SHP77 treated with DMSO at 0.1 percent for 48 hours (cell line): ENCODE measurements around the gene CEP97.
"Not testable (repeated sequence)": the region's sequence is repeated elsewhere in the genome, so short reads cannot be mapped to it uniquely, and the experiment has no call there.

Experiments
- DNase-seq: peaks from one replicate; lab custom pipeline; 2025; lab: John Stamatoyannopoulos, UW

The CEP97 gene, protein sequence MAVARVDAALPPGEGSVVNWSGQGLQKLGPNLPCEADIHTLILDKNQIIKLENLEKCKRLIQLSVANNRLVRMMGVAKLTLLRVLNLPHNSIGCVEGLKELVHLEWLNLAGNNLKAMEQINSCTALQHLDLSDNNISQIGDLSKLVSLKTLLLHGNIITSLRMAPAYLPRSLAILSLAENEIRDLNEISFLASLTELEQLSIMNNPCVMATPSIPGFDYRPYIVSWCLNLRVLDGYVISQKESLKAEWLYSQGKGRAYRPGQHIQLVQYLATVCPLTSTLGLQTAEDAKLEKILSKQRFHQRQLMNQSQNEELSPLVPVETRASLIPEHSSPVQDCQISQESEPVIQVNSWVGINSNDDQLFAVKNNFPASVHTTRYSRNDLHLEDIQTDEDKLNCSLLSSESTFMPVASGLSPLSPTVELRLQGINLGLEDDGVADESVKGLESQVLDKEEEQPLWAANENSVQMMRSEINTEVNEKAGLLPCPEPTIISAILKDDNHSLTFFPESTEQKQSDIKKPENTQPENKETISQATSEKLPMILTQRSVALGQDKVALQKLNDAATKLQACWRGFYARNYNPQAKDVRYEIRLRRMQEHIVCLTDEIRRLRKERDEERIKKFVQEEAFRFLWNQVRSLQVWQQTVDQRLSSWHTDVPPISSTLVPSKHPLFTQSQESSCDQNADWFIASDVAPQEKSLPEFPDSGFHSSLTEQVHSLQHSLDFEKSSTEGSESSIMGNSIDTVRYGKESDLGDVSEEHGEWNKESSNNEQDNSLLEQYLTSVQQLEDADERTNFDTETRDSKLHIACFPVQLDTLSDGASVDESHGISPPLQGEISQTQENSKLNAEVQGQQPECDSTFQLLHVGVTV

DNA sequence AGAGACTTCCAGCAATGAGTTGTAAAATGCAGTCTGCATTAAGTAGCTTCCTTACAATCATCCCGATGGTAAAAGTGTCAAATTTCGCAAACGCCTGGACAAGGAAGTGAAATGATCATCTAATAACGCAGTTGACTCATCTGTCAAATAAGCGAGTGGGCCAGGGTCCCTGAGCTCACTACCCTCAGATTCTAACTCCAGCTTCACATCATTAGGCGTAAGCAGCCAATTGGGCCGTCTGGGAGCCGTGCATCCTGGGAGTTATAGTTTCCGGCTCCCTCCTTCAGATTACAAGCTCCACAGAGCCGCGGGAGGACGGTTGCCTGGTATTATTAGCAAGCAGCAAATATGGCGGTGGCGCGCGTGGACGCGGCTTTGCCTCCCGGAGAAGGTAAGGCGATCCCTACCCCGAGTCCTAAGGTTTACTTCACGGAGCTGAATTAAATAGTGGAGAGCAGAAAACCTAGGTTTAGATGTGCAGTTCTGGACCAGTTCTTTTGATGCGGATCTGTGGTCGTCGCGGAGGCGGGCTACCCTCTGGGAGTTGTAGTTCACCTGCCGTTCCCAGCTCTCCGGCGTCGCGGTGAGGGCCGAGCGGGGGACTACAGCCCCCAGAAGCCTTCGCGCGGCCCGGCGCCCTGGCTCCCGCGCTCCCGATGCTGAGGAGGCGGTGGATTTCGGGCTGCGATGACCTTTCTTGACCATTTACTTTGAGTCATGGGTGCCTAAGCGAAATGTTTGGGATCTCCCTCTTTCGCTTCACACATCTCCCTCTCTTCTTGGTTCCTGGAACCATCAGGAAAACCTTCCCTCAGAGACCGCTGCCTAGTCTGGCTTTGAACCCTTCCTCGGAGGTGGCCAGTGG, at the start of gene CEP97:
Gene CEP97 (plus strand): TSS at position 286 of the 865 bp plus-strand sequence. CDS start 63 bp downstream, at position 349.
- peak; percentile 96 for DNase-seq

DNA sequence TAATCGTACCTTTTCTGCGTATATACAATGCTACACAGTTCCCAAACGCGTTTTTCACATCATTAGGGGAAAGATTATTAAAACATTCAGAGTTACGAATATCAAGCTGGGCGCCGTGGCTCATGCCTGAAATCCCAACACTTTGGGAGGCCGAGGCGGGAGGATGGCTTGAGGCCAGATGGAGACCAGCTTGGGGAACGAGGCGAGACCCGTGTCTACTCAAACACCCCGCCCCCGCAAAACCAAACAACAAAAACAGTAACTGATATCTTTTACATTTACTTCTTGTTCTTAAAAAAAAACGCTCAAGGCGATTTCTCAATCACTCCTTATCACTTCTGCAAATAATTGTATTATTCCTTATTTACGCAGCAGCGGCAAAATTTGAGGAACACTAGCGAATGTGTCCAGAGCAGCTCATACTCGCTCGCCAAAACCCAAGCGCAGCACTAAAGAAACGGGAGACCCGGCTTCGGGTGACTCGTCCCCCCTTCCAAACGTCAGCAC, 48.7 kb upstream of the CEP97 start:
- no peak for DNase-seq

DNA sequence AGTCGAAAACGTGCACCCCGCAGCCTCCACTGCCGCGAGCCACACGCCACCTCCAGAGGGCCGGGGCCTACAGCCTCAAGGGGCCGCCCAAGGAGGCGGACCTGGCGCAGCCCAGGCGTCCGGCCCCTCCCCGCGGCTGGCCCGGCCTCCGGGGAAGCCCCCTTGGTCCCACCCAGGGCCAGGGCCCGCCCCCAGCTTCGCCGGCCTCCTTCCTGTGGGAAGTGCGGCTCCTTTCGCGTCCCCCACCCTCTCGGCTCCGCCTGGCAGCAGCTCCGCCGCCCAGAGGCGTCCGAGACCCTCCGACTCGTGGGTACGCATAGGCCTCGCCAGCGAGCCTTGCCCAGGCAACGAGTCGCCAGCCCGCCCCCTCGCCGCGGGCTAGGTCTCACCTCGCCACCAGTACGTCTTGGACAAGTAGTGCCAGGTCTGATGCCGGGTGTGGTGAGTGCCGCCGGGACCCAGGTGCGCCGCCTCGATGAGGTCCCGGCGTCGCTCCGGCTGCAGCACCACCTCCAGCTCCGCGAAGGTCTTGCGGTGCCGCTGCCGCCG, 48.1 kb upstream of the CEP97 start:
- no peak for DNase-seq

DNA sequence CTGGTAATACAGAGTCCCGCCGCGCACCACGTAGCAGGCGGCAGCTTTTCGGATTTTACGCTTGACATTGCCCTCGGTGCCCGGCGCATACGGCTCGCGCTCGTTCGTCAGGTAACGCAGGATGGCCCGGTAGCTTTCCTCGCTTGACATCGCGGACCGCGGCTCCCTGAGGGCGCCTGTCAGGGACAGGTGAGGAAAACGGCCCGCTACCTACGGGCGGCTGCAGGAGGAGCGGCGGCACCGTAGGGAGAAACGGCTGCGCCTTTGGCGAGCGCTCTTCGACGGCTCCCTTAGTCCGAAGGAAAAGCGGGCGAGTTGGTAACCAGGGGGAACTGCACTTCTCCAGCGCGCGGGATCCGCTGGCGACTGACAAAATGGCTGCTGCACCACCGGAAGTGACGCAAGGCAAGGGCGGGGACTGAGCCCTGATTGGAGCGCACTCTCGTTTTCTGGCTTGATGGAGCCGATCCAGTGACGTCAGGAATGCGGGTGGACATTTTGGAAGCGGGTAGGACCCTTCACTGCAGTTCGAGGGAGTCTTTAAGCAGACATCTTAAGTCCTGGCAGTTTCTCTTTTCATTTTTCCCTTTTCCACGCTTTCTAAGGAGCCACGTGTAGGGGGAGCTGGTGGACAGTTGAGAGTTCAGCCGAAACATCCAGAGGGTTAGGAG, 47.5 kb upstream of the CEP97 start, which contains the start of gene ZBTB11:
Gene ZBTB11 (minus strand): TSS at position 368 of the 671 bp plus-strand sequence. CDS start 218 bp downstream, at position 150.
- no peak for DNase-seq

DNA sequence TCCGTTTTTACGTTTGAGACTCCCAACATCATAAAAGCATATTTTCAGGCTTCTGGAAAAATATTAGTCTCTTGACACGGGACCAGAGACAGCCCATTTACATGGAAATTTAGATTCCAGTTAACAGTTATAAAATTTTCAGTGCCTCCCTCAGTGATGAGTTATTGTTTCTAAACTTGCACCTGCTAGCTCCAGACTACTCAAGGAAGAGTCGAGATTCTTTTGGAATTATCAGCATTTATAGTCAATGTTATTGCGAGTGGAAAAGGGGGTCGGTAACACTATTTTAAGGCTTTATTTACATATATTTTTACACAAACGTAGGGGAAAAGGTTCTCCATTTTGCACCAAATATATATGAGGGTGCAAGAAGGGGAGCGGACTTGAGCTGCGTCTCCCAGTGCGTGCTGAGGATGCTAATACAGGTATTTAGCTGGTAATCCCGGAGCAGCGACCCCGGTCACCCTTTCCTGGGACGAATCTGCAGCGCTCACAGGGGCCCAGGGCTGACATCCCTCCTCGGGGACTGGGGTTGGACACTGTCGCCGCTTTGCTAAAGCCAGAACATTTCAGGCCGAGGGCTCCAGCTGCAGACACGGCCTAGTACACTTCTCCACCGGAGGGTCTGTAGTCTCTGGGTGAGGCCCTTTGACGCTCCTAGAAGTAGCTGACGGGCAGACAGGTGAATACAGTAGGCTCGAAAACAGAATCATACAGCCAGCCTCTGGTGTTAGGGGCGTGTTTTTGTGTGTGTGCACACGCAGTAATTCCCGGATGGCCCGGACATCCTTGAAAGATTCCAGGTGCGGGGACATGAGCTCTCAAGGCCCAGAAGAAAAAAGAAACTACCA, 46.8 kb upstream of the CEP97 start:
- no peak for DNase-seq

DNA sequence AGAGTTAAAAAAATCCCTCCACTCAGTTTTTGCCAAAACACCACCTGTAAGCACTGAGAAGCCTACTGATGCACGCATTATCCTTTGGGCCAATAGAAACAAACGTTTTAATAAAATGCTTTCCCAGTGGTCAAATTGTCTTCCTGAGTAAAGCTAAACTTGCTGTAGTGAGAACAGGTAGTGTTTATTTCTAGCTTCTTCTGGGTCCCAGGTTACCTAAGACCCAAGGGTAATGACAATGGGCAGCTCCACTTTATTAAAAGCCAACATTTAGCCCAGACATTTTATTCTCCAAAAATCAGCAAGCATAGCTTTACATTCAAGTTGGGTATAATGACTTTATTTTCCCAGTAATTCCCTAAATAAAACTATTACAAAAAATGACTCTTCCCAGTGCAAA, 45.6 kb upstream of the CEP97 start:
- DNase-seq = not testable (repeated sequence)

DNA sequence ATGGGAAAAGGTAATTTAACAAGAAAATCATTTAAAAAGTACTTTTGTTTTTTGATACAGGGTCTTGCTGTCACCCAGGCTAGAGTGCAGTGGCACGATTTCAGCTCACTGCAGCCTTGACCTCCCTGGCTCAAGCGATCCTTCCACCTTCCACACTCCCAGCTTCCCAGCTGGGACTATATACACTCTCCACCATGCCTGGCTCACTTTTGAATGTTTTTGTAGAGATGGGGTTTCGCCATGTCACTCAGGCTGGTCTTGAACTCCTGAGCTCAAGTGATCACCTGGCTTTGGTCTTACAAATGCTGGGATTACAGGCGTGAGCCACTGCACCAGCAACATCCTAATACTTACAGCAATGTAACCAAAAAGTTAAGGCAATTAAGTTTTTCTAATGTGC, 43.9 kb upstream of the CEP97 start:
- DNase-seq = no peak

DNA sequence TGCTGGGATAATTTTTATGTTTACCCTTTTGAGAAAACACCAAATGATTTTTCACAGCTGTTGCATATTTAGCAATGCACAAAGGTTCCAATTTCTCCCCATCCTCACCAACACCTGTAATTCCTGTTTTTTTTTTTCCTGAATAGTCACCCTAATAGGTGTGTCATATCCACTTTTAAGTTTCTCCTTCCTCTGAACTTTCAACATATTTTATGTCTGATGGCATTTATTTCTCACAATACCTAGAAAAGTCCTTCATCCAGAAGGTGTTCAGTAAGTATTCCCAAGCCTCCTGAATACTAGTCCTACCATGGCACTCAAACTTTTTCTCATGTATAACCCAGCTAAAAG, 39.4 kb upstream of the CEP97 start:
- DNase-seq = no peak

DNA sequence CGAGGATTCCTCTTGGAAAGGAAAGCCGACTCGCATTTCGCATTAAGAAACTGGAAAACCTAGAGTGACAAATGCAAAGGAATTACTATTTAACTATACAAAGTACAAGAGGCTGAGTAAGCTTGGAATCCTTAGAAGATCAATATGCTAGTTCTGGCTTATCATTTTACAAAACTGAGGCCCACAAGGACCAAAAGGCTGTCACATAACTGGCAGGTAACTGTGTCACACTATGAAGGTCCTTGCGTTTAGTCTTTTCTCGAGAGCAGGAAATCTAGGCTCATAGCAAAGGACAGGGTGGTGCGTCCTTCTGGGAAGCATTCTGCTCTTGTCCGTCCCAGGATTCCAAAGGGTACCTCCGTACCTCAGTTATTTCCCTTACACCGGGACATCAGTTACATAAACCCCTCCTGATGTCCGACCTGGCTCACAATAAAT, 38.5 kb upstream of the CEP97 start:
- DNase-seq = no peak

DNA sequence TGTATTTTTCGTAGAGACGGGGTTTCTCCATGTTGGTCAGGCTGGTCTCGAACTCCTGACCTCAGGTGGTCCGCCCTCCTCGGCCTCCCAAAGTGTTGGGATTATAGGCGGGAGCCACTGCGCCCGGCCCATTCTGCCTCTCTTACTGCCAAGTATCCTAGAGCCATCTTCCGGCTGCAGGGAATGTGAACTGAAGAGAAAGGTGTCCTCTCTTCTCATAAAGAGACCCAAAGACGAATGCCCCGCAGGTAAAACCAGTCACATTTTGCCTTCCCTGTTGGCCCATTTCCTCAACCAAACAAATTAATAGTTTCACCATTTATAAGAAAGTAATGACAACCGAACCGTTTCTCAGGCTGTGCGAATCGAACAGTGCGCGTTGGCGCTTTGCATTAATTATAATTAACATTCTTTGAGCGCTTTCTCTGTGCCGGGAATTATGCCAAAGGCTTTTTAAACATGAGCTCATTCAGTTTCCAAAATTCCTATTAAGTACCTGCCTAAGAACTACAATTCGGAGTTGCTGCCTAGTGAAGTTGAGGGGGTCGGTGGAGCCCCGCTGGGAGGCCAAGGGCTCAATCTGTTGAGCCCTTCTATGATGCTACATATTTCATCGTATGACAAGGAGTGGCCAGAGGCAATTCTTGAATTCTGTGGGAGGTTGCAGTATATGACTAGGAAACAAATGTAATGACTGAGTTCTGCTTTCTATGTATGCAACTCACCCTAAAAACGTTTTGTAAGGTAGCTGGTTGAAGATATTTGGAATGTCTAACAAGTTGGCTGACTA, 37.1 kb upstream of the CEP97 start:
- no peak for DNase-seq

DNA sequence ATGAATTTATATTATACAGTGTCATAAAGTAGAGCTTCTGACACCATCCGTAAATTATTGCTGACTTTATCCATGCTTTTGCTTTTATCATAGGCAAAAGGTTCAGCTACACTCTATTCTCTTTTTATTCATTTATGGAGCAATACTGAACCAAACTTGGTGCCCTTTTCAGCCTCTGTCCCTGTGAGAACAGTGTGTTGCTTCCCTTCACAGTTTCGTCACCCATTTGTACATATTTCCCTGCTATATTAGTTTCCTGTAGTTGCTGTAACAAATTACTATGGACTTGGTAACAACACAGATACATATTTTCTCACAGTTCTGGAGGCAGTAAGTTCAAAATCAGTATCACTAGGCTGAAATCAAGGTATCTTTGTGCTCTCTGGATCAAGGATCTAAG, 35.1 kb upstream of the CEP97 start:
- DNase-seq = no peak

DNA sequence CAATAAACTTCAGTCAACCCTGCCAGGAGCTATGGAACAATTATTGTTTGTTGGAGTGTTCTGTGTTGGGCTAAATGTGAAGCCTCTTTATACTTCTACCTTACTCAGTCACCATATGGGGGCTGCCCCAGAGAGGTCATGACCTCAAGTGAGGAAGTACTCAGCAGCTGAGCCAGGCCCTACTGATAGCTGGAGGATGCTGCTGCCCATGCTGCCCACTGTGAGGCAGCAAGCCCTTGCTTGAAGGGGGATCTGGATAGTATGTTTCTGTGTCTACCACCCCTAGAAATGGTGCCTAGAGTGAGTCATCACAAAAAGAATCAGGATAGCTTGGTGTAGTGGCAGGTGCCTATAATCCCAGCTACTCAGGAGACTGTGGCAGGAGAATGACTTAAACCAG, 33.4 kb upstream of the CEP97 start:
- DNase-seq = no peak

DNA sequence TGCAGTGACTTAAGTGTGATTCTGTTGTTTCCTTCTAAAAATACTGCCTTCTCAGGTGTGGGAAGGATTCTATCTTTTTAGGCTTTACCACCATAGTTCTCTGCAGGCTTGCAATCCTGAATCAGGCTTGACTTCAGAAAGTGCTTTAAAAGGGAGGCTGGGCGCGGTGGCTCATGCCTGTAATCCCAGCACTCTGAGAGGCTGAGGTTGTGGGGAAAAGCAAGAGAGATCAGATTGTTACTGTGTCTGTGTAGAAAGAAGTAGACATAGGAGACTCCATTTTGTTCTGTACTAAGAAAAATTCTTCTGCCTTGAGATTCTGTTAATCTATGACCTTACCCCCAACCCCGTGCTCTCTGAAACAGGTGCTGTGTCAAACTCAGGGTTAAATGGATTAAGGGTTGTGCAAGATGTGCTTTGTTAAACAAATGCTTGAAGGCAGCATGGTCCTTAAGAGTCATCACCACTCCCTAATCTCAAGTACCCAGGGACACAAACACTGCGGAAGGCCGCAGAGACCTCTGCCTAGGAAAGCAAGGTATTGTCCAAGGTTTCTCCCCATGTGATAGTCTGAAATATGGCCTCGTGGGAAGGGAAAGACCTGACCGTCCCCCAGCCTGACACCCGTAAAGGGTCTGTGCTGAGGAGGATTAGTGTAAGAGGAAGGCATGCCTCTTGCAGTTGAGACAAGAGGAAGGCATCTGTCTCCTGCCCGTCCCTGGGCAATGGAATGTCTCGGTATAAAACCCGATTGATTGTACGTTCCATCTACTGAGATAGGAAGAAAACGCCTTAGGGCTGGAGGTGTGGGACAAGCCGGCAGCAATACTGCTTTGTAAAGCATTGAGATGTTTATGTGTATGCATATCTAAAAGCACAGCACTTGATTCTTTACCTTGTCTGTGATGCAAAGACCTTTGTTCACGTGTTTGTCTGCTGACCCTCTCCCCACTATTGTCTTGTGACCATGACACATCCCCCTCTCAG, 32.4 kb upstream of the CEP97 start:
- not testable (repeated sequence) for DNase-seq

DNA sequence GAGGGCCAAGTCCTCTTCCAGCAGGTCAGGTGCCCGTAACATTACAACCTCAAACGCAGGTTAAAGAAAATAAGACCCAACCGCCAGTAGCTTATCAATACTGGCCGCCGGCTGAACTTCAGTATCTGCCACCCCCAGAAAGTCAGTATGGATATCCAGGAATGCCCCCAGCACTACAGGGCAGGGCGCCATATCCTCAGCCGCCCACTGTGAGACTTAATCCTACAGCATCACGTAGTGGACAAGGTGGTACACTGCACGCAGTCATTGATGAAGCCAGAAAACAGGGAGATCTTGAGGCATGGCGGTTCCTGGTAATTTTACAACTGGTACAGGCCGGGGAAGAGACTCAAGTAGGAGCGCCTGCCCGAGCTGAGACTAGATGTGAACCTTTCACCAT, 30.9 kb upstream of the CEP97 start:
- DNase-seq = not testable (repeated sequence)

DNA sequence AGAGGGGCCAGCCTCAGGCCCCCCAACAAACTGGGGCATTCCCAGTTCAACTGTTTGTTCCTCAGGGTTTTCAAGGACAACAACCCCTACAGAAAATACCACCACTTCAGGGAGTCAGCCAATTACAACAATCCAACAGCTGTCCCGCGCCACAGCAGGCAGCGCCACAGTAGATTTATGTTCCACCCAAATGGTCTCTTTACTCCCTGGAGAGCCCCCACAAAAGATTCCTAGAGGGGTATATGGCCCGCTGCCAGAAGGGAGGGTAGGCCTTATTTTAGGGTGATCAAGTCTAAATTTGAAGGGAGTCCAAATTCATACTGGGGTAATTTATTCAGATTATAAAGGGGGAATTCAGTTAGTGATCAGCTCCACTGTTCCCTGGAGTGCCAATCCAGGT, 29.6 kb upstream of the CEP97 start:
- not testable (repeated sequence) for DNase-seq

DNA sequence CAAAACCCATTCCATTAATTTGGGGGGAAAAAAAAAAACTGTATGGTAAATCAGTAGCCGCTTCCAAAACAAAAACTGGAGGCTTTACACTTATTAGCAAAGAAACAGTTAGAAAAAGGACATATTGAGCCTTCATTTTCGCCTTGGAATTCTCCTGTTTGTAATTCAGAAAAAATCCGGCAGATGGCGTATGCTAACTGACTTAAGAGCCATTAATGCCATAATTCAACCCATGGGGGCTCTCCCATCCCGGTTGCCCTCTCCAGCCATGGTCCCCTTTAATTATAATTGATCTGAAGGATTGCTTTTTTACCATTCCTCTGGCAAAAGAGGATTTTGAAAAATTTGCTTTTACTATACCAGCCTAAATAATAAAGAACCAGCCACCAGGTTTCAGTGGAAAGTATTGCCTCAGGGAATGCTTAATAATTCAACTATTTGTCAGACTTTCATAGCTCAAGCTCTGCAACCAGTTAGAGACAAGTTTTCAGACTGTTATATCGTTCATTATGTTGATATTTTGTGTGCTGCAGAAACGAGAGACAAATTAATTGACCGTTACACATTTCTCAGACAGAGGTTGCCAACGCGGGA, 28.5 kb upstream of the CEP97 start:
- no peak for DNase-seq
